DMS 273 (cell line): Measurements from ENCODE around the gene MOB3C.
"Not testable (repeated sequence)": the region's sequence is repeated elsewhere in the genome, so short reads cannot be mapped to it uniquely, and the experiment has no call there.

ENCODE experiments used
- DNase-seq: peaks from one replicate; lab custom pipeline; 2025; ENCODE audit not compliant: unreplicated experiment; lab: John Stamatoyannopoulos, UW

Gene MOB3C

GRCh38 chr1:46616277-46617107 is at the start of gene MOB3C:
TSS of gene MOB3C (minus strand) at chr1:46616811. CDS start at chr1:46613321, 3,490 bp downstream.
- peak; percentile 75 for DNase-seq

- DNase-seq, result no peak
Observed at GRCh38 chr1:46665983-46666382, 49.4 kb upstream of the MOB3C start.

GRCh38 chr1:46662919-46663318 is 46.3 kb upstream of the MOB3C start:
- not testable (repeated sequence) for DNase-seq

- not testable (repeated sequence) for DNase-seq
Observed at GRCh38 chr1:46660116-46660515, 43.5 kb upstream of the MOB3C start.

- DNase-seq, result no peak
Observed at GRCh38 chr1:46659307-46659870, 42.8 kb upstream of the MOB3C start.

GRCh38 chr1:46657775-46658174 is 41.2 kb upstream of the MOB3C start:
- no peak for DNase-seq

- DNase-seq, result no peak
Observed at GRCh38 chr1:46656643-46657042, 40.0 kb upstream of the MOB3C start.

- DNase-seq, result no peak
Observed at GRCh38 chr1:46655848-46656247, 39.2 kb upstream of the MOB3C start.

GRCh38 chr1:46654698-46655097 is 38.1 kb upstream of the MOB3C start:
- not testable (repeated sequence) for DNase-seq

- DNase-seq, result no peak
Observed at GRCh38 chr1:46654012-46654411, 37.4 kb upstream of the MOB3C start.

GRCh38 chr1:46653405-46653958 is 36.9 kb upstream of the MOB3C start:
- DNase-seq, result no peak

GRCh38 chr1:46652321-46653100 is 35.9 kb upstream of the MOB3C start:
- DNase-seq, result no peak

- not testable (repeated sequence) for DNase-seq
Observed at GRCh38 chr1:46651152-46651551, 34.5 kb upstream of the MOB3C start.

GRCh38 chr1:46650491-46650890 is 33.9 kb upstream of the MOB3C start:
- no peak for DNase-seq

GRCh38 chr1:46649764-46650163 is 33.2 kb upstream of the MOB3C start:
- DNase-seq, result no peak

GRCh38 chr1:46647611-46648010 is 31.0 kb upstream of the MOB3C start:
- no peak for DNase-seq

- no peak for DNase-seq
Observed at GRCh38 chr1:46646844-46647243, 30.2 kb upstream of the MOB3C start.

- no peak for DNase-seq
Observed at GRCh38 chr1:46646331-46646730, 29.7 kb upstream of the MOB3C start.

GRCh38 chr1:46645815-46646214 is 29.2 kb upstream of the MOB3C start:
- DNase-seq, result no peak

GRCh38 chr1:46643368-46643775 is 26.8 kb upstream of the MOB3C start:
- peak; percentile 82 for DNase-seq

GRCh38 chr1:46642115-46642680 is 25.6 kb upstream of the MOB3C start:
- DNase-seq, result no peak
